ENCODE results near the gene MYO1A. TPM values are rescaled to one million over a fixed set of nuclear protein-coding genes. Genes with fewer than 3 reads are reported as not detected.
"Not testable (repeated sequence)": the region's sequence is repeated elsewhere in the genome, so short reads cannot be mapped to it uniquely, and the experiment has no call there.

MYO1A gene
- total RNA-seq, 1 donor = 0.09 TPM

GRCh38 chr12:57087010-57087690, 37.2 kb upstream of the MYO1A start:
- no peak for TF ChIP-seq CTCF (IDR thresholded peaks at IDR 0.05; ENCODE audit: insufficient read depth, low read length)
- DNase-seq (ENCODE audit: low read depth) = peak; percentile 92
- peak overlapping the region; percentile 83 for H3K4me3 ChIP-seq (ENCODE audit: low read depth, low read length)

- peak; percentile 76 for DNase-seq (ENCODE audit: low read depth)
- TF ChIP-seq CTCF (IDR thresholded peaks at IDR 0.05; ENCODE audit: insufficient read depth, low read length) = peak; percentile 49
- peak overlapping the region; percentile 83 for H3K4me3 ChIP-seq (ENCODE audit: low read depth, low read length)
Measured at GRCh38 chr12:57086493-57087009, 36.6 kb upstream of the MYO1A start.

- H3K4me3 ChIP-seq (ENCODE audit: low read depth, low read length) = peak overlapping the region; percentile 83
- DNase-seq (ENCODE audit: low read depth) = peak; percentile 82
- no peak for TF ChIP-seq CTCF (IDR thresholded peaks at IDR 0.05; ENCODE audit: insufficient read depth, low read length)
Measured at GRCh38 chr12:57085999-57086492, 36.1 kb upstream of the MYO1A start.

- TF ChIP-seq CTCF (IDR thresholded peaks at IDR 0.05; ENCODE audit: insufficient read depth, low read length) = no peak
- no peak overlapping the region for H3K4me3 ChIP-seq (ENCODE audit: low read depth, low read length)
- no peak for DNase-seq (ENCODE audit: low read depth)
Measured at GRCh38 chr12:57080855-57081254, 30.9 kb upstream of the MYO1A start.

- H3K4me3 ChIP-seq (ENCODE audit: low read depth, low read length) = no peak overlapping the region
- no peak for DNase-seq (ENCODE audit: low read depth)
- TF ChIP-seq CTCF (IDR thresholded peaks at IDR 0.05; ENCODE audit: insufficient read depth, low read length) = no peak
Measured at GRCh38 chr12:57079821-57080220, 29.9 kb upstream of the MYO1A start.

- TF ChIP-seq CTCF (IDR thresholded peaks at IDR 0.05; ENCODE audit: insufficient read depth, low read length) = no peak
- H3K4me3 ChIP-seq (ENCODE audit: low read depth, low read length) = peak within 1 kb of the TSS; percentile 84
- peak; percentile 100 for DNase-seq (ENCODE audit: low read depth)
Measured at GRCh38 chr12:57078519-57079404, 28.8 kb upstream of the MYO1A start, which contains the start of gene NEMP1. Gene NEMP1 (minus strand): TSS chr12:57078791. CDS start chr12:57078745, 46 bp downstream.

GRCh38 chr12:57073566-57074450, 23.9 kb upstream of the MYO1A start:
- not testable (repeated sequence) for DNase-seq (ENCODE audit: low read depth); H3K4me3 ChIP-seq (ENCODE audit: low read depth, low read length)

All from fibroblast of the aortic adventitia (primary cell).